Uterus (tissue), 2 donors: ENCODE results near the gene TMC5.

Experiments
- CTCF ChIP-seq, 4 experiments: fragments of 200-600 bp in 2 of 4; fragments of 450-650 bp in 2 of 4; sonication (generic) in 2 of 4; IDR thresholded peaks; one replicate each; pipeline ENCODE4 v1.5.1; 2016 to 2019; ENCODE audit warnings: antibody characterized with exemption in 4 of 4, mild to moderate bottlenecking in 2 of 4, moderate library complexity in 1 of 4
- POLR2A ChIP-seq, 2 donors: fragments of 450-650 bp; IDR thresholded peaks; one replicate each; pipeline ENCODE4 v1.6.1; 2016; ENCODE audit warnings: antibody characterized with exemption in 2 of 2, mild to moderate bottlenecking in 1 of 2, moderate library complexity in 1 of 2

DNA sequence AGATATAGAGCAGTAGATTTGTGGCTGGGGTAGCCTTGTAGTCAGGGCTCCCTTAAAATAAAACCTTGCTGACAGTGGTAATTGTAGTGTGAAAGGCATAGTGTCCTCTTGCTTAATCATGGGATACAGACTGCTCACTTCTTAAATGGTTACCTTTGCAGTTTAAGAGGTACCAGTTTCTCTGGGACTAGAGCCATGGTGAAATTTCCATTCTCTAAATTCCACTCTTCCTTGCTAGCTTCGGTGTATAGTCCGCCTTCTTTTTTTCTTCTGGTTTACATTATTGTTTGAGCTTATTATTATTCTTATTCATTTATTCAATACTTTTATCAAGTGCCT lies 107.7 kb downstream of the TMC5 start:
- TF ChIP-seq CTCF (IDR thresholded peaks at IDR 0.05): no peak
- TF ChIP-seq POLR2A (IDR thresholded peaks at IDR 0.05): no peak
